GM21381 (cell line): Measurements from ENCODE around the gene CNOT11.
"Not testable (repeated sequence)": the region's sequence is repeated elsewhere in the genome, so short reads cannot be mapped to it uniquely, and the experiment has no call there.

Experiments used
- ATAC-seq: cut with Tn5 transposase; IDR thresholded peaks from one replicate; pipeline ENCODE4 v1.9.1; 2021; ENCODE audit warnings: mild to moderate bottlenecking, moderate library complexity; ENCODE audit not compliant: unreplicated experiment

The CNOT11 gene

GRCh38 chr2:101307950-101308431, 55.3 kb downstream of the CNOT11 start:
- peak; percentile 19 for ATAC-seq

GRCh38 chr2:101308432-101309210, 55.9 kb downstream of the CNOT11 start, which contains the start of gene RNF149:
RNF149 (minus strand) TSS chr2:101308701; CDS start chr2:101308588, 113 bp downstream.
- ATAC-seq: peak; percentile 61

GRCh38 chr2:101310090-101310833, 57.6 kb downstream of the CNOT11 start:
- ATAC-seq: no peak

- no peak for ATAC-seq
Measured at GRCh38 chr2:101310834-101311695, 58.4 kb downstream of the CNOT11 start.

- ATAC-seq: no peak
Measured at GRCh38 chr2:101311696-101312017, 59.0 kb downstream of the CNOT11 start.

GRCh38 chr2:101316568-101316967, 63.9 kb downstream of the CNOT11 start:
- not testable (repeated sequence) for ATAC-seq
